ENCODE measurements around the gene ECE1.

- no peak for TF ChIP-seq CTCF (conservative IDR thresholded peaks at IDR 0.05 in 1 of 2, IDR thresholded peaks at IDR 0.05 in 1 of 2; ENCODE audit: low read depth in 1 of 2, low read length in 2 of 2)
- no peak for TF ChIP-seq EZH2 (IDR thresholded peaks at IDR 0.05; ENCODE audit: low read length, missing control alignments)
These were observed 121.8 kb downstream of the ECE1 start for GRCh38 chr1:21168444-21168843.
